Cardiac muscle cell (in vitro differentiated cells and primary cell): ENCODE data around the gene RFNG. TPM values are rescaled to one million over a fixed set of nuclear protein-coding genes. Genes with fewer than 3 reads are reported as not detected.

Source experiments
- DNase-seq, 2 donors: peaks; one replicate each; pipeline versions ENCODE4 v3.0.0 to v3.0.0-alpha.2; 2010 to 2017; ENCODE audit warnings: low read depth in 1 of 2, low spot score in 1 of 2
- H3K27ac ChIP-seq: fragments of 200-600 bp; sonication (generic); 2 replicates; pipeline ENCODE4 v1.5.1; 2016
- H3K27me3 ChIP-seq: fragments of 200-600 bp; sonication (generic); 2 replicates; pipeline ENCODE4 v1.6.0; 2016; ENCODE audit warnings: control low read depth
- H3K36me3 ChIP-seq: fragments of 200-600 bp; sonication (generic); 2 replicates; pipeline ENCODE4 v1.5.1; 2016; ENCODE audit warnings: control low read depth
- H3K4me1 ChIP-seq: fragments of 200-600 bp; sonication (generic); 2 replicates; pipeline ENCODE4 v1.8.1; 2017; ENCODE audit warnings: low read depth, mild to moderate bottlenecking, mixed run types
- H3K4me3 ChIP-seq: fragments of 200-600 bp; sonication (generic); 2 replicates; pipeline ENCODE4 v1.5.1; 2016; ENCODE audit warnings: mild to moderate bottlenecking
- H3K9me3 ChIP-seq: fragments of 200-600 bp; sonication (generic); 2 replicates; pipeline ENCODE4 v1.5.1; 2017; ENCODE audit warnings: low read depth, mild to moderate bottlenecking, control low read depth
- CTCF ChIP-seq: IDR thresholded peaks from 2 replicates; pipeline ENCODE4 v1.5.1; 2012; ENCODE audit warnings: low read depth, mild to moderate bottlenecking, low read length
- polyA plus RNA-seq: library from polyadenylated mRNA; unstranded; fragments of >200 nt; fragmentation: Nextera tagmentation; extraction: Ambion mirVana; gene quantifications from 2 replicates; pipeline ENCODE4 v1.2.1, GENCODE V29; 2016
- total RNA-seq: library from RNA; depleted of rRNA; stranded (reverse); fragments of >200 nt; gene quantifications from 2 replicates; pipeline ENCODE4 v1.2.3, GENCODE V29; 2016

Gene RFNG
- total and polyA plus RNA-seq, 2 experiments from 2014 or later = 94.6 to 98.3 TPM

GRCh38 chr17:82013772-82014321 lies 37.8 kb downstream of the RFNG start:
- no peaks in the 10 kb centered on the region for H3K36me3 ChIP-seq
- TF ChIP-seq CTCF = no peak
- peaks cover 18% of the 10 kb centered on the region for H3K4me1 ChIP-seq
- no peak for DNase-seq
- H3K27ac ChIP-seq = peak overlapping the region; percentile 89
- no peaks in the 10 kb centered on the region for H3K9me3 ChIP-seq
- no peak overlapping the region for H3K4me3 ChIP-seq
- H3K27me3 ChIP-seq = no peaks in the 10 kb centered on the region

DNA sequence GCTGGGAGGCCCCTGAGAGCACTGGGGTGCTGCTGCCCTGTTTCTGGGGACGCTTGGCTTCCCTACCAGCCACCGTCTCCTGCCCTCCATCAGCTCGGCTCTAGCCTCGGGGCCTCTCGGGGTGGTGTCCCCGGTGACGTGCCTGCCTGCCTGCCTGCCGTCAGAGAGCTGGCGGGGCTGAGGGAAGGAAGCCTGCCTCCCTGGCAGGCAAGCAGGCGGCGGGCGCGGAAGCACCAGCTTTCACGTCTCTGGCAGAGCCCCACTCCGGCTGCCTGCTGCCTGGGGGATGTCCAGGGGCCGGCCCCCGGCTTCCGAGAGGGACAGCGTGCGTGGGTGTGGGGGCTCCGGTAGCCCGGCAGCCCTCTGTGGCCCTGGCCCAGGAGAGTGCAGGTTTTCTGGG lies 38.3 kb downstream of the RFNG start:
- no peaks in the 10 kb centered on the region for H3K27me3 ChIP-seq
- H3K9me3 ChIP-seq = no peaks in the 10 kb centered on the region
- TF ChIP-seq CTCF = no peak

GRCh38 chr17:82012640-82013295 lies 38.8 kb downstream of the RFNG start:
- TF ChIP-seq CTCF = no peak
- peak overlapping the region; percentile 89 for H3K27ac ChIP-seq
- H3K4me3 ChIP-seq = no peak overlapping the region
- H3K4me1 ChIP-seq = peaks cover 18% of the 10 kb centered on the region
- H3K27me3 ChIP-seq = no peaks in the 10 kb centered on the region
- H3K36me3 ChIP-seq = no peaks in the 10 kb centered on the region
- no peaks in the 10 kb centered on the region for H3K9me3 ChIP-seq
- peak in 1 of 2 donors; percentile 47 for DNase-seq

More for the DNA sequence above, 38.3 kb downstream of the RFNG start:
- peak overlapping the region; percentile 89 for H3K27ac ChIP-seq
- peaks cover 18% of the 10 kb centered on the region for H3K4me1 ChIP-seq
- no peak for DNase-seq
- H3K4me3 ChIP-seq = no peak overlapping the region
- H3K36me3 ChIP-seq = no peaks in the 10 kb centered on the region

- H3K36me3 ChIP-seq = no peaks in the 10 kb centered on the region
- DNase-seq = no peak
- peak overlapping the region; percentile 89 for H3K27ac ChIP-seq
- peaks cover 18% of the 10 kb centered on the region for H3K4me1 ChIP-seq
- no peaks in the 10 kb centered on the region for H3K9me3 ChIP-seq
- no peak overlapping the region for H3K4me3 ChIP-seq
- no peaks in the 10 kb centered on the region for H3K27me3 ChIP-seq
- TF ChIP-seq CTCF = no peak
Observed at GRCh38 chr17:82012261-82012639, 39.4 kb downstream of the RFNG start.

DNA sequence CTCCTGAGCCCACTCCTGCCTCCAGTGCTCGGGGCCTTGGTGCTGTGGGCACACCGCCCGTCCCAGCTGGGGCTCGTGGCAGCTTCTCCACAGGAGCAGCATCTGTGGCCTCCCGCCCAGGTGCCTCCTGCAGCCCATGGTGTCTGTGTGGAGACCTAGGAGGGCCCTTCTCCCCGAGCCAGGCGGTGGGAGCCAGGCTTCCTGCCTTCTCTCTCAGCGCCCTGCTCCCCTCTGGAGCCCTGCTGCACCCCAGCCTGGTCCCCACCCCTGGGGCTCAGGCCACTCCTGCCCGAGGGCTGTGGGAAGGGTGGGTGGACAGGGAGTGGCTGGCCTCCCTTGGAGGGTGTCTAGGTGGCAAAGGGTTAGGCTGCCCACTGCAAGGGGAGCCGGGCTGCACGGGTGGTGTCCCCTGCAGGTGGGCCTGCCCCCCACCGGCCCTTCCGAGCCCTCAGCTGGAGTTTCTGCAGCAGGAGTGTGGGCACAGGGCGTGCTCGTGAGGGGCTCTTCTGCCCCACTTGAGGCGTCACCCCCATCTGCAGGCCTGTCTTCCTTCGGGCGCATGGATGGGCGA lies 39.9 kb downstream of the RFNG start:
- no peak overlapping the region for H3K4me3 ChIP-seq
- DNase-seq = no peak
- H3K27ac ChIP-seq = peak overlapping the region; percentile 89
- no peaks in the 10 kb centered on the region for H3K27me3 ChIP-seq
- H3K9me3 ChIP-seq = no peaks in the 10 kb centered on the region
- peaks cover 18% of the 10 kb centered on the region for H3K4me1 ChIP-seq
- no peak for TF ChIP-seq CTCF
- H3K36me3 ChIP-seq = no peaks in the 10 kb centered on the region
